ENCODE data around the gene WFS1. TPM values are rescaled to one million over a fixed set of nuclear protein-coding genes. Genes with fewer than 3 reads are reported as not detected.

Gene WFS1
- total RNA-seq, 1 donor from 2014 or later = 41.1 TPM

- TF ChIP-seq, protein P1, sequence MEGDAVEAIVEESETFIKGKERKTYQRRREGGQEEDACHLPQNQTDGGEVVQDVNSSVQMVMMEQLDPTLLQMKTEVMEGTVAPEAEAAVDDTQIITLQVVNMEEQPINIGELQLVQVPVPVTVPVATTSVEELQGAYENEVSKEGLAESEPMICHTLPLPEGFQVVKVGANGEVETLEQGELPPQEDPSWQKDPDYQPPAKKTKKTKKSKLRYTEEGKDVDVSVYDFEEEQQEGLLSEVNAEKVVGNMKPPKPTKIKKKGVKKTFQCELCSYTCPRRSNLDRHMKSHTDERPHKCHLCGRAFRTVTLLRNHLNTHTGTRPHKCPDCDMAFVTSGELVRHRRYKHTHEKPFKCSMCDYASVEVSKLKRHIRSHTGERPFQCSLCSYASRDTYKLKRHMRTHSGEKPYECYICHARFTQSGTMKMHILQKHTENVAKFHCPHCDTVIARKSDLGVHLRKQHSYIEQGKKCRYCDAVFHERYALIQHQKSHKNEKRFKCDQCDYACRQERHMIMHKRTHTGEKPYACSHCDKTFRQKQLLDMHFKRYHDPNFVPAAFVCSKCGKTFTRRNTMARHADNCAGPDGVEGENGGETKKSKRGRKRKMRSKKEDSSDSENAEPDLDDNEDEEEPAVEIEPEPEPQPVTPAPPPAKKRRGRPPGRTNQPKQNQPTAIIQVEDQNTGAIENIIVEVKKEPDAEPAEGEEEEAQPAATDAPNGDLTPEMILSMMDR (conservative IDR thresholded peaks at IDR 0.05) = no peak
- Mint-ChIP-seq H3K27me3 (peaks cover 3% of the 10 kb centered on the region), H3K4me1 (ENCODE audit: unreplicated experiment) (no peaks in the 10 kb centered on the region), H3K36me3 (no peaks in the 10 kb centered on the region), H3K4me3 (no peak overlapping the region), H3K27ac (no peak overlapping the region), H3K9me3 (no peaks in the 10 kb centered on the region)
- no peak for DNase-seq (ENCODE audit: extremely low spot score, unreplicated experiment)
These were observed 51.7 kb downstream of the WFS1 start for GRCh38 chr4:6321361-6321760.

GRCh38 chr4:6322067-6322760 is 52.6 kb downstream of the WFS1 start:
- no peak overlapping the region for H3K27ac Mint-ChIP-seq
- H3K27me3 Mint-ChIP-seq = peaks cover 3% of the 10 kb centered on the region
- H3K4me3 Mint-ChIP-seq = no peak overlapping the region
- DNase-seq (ENCODE audit: extremely low spot score, unreplicated experiment) = no peak
- H3K9me3 Mint-ChIP-seq = no peaks in the 10 kb centered on the region
- no peaks in the 10 kb centered on the region for H3K36me3 Mint-ChIP-seq
- TF ChIP-seq, protein P1 (conservative IDR thresholded peaks at IDR 0.05) = no peak
- H3K4me1 Mint-ChIP-seq (ENCODE audit: unreplicated experiment) = no peaks in the 10 kb centered on the region

- no peaks in the 10 kb centered on the region for H3K4me1 Mint-ChIP-seq (ENCODE audit: unreplicated experiment)
- H3K27me3 Mint-ChIP-seq = peaks cover 2% of the 10 kb centered on the region
- no peak overlapping the region for H3K4me3 Mint-ChIP-seq
- TF ChIP-seq, protein P1 (conservative IDR thresholded peaks at IDR 0.05) = no peak
- H3K9me3 Mint-ChIP-seq = no peaks in the 10 kb centered on the region
- H3K36me3 Mint-ChIP-seq = no peaks in the 10 kb centered on the region
- no peak for DNase-seq (ENCODE audit: extremely low spot score, unreplicated experiment)
- H3K27ac Mint-ChIP-seq = no peak overlapping the region
These were observed 53.3 kb downstream of the WFS1 start for GRCh38 chr4:6322761-6323566.

- no peaks in the 10 kb centered on the region for H3K4me1 Mint-ChIP-seq (ENCODE audit: unreplicated experiment)
- H3K27me3 Mint-ChIP-seq = peaks cover 9% of the 10 kb centered on the region
- H3K4me3 Mint-ChIP-seq = no peak overlapping the region
- no peak for DNase-seq (ENCODE audit: extremely low spot score, unreplicated experiment)
- H3K9me3 Mint-ChIP-seq = no peaks in the 10 kb centered on the region
- no peaks in the 10 kb centered on the region for H3K36me3 Mint-ChIP-seq
- no peak overlapping the region for H3K27ac Mint-ChIP-seq
- TF ChIP-seq, protein P1 (conservative IDR thresholded peaks at IDR 0.05) = no peak
These were observed 54.9 kb downstream of the WFS1 start for GRCh38 chr4:6324461-6324998.

- TF ChIP-seq, protein P1 (conservative IDR thresholded peaks at IDR 0.05) = no peak
- Mint-ChIP-seq H3K4me3 (no peak overlapping the region), H3K27ac (peak overlapping the region; percentile 46), H3K36me3 (no peaks in the 10 kb centered on the region), H3K4me1 (ENCODE audit: unreplicated experiment) (no peaks in the 10 kb centered on the region), H3K9me3 (no peaks in the 10 kb centered on the region), H3K27me3 (peaks cover 12% of the 10 kb centered on the region)
- DNase-seq (ENCODE audit: extremely low spot score, unreplicated experiment) = no peak
These were observed 55.5 kb downstream of the WFS1 start for GRCh38 chr4:6324999-6325787.
